Right atrium auricular region (tissue), 2 donors: ENCODE data around the gene LRRC73. TPM values are rescaled to one million over a fixed set of nuclear protein-coding genes. Genes with fewer than 3 reads are reported as not detected.
"Not testable (repeated sequence)": the region's sequence is repeated elsewhere in the genome, so short reads cannot be mapped to it uniquely, and the experiment has no call there.

ENCODE experiments used
- DNase-seq: peaks from one replicate; pipeline ENCODE4 v3.0.0-alpha.2; 2019; ENCODE audit warnings: low spot score
- H3K27ac ChIP-seq, 2 donors: fragments of 200-600 bp; sonication (generic); 1 replicate in 1 of 2; 2 replicates in 1 of 2; pipeline ENCODE4 v1.5.1; 2016 to 2019
- H3K27me3 ChIP-seq, 2 donors: fragments of 200-600 bp; sonication (generic); one replicate each; pipeline versions ENCODE4 v1.5.1 to v1.6.0; 2017 to 2019
- H3K36me3 ChIP-seq: fragments of 200-600 bp; sonication (generic); one replicate; pipeline ENCODE4 v1.5.1; 2016
- H3K4me1 ChIP-seq, 2 donors: fragments of 200-600 bp; sonication (generic); one replicate each; pipeline versions ENCODE4 v1.5.1 to v1.6.0; 2017 to 2019
- H3K4me3 ChIP-seq, 2 donors: fragments of 200-600 bp; sonication (generic); 1 replicate in 1 of 2; 2 replicates in 1 of 2; pipeline ENCODE4 v1.5.1; 2017 to 2019; ENCODE audit warnings: mild to moderate bottlenecking in 1 of 2, moderate library complexity in 1 of 2
- H3K9me3 ChIP-seq, 2 donors: fragments of 200-600 bp; sonication (generic); one replicate each; pipeline ENCODE4 v1.5.1; 2019
- total RNA-seq, 2 donors: library from RNA; depleted of rRNA; stranded (reverse); fragments of >200 nt; gene quantifications; one replicate each; pipeline ENCODE4 v1.1.0, GENCODE V29; 2016
- TF ChIP-seq, protein P1 (sequence below), 2 donors: fragments of 200-600 bp; sonication (generic); IDR thresholded peaks; one replicate each; pipeline ENCODE4 v1.5.1; 2019; ENCODE audit warnings: antibody characterized with exemption in 2 of 2

The LRRC73 gene
- total RNA-seq, 2 donors from 2014 or later: 0.41 to 0.90 TPM

GRCh38 chr6:43502666-43503065 is 7.5 kb downstream of the LRRC73 start:
- Histone ChIP-seq H3K4me1 (peaks cover 0 to 37% of the 10 kb centered on the region in 2 donors), H3K27ac (no peak overlapping the region), H3K27me3 (no peaks in the 10 kb centered on the region), H3K9me3 (no peaks in the 10 kb centered on the region), H3K36me3 (peaks cover 72% of the 10 kb centered on the region), H3K4me3 (no peak overlapping the region)
- TF ChIP-seq, protein P1, sequence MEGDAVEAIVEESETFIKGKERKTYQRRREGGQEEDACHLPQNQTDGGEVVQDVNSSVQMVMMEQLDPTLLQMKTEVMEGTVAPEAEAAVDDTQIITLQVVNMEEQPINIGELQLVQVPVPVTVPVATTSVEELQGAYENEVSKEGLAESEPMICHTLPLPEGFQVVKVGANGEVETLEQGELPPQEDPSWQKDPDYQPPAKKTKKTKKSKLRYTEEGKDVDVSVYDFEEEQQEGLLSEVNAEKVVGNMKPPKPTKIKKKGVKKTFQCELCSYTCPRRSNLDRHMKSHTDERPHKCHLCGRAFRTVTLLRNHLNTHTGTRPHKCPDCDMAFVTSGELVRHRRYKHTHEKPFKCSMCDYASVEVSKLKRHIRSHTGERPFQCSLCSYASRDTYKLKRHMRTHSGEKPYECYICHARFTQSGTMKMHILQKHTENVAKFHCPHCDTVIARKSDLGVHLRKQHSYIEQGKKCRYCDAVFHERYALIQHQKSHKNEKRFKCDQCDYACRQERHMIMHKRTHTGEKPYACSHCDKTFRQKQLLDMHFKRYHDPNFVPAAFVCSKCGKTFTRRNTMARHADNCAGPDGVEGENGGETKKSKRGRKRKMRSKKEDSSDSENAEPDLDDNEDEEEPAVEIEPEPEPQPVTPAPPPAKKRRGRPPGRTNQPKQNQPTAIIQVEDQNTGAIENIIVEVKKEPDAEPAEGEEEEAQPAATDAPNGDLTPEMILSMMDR (IDR thresholded peaks at IDR 0.05): no peak
- DNase-seq: no peak

- H3K4me1 ChIP-seq: peaks cover 0 to 40% of the 10 kb centered on the region in 2 donors
- DNase-seq: no peak
- no peak overlapping the region for H3K4me3 ChIP-seq
- H3K27ac ChIP-seq: no peak overlapping the region
- no peaks in the 10 kb centered on the region for H3K27me3 ChIP-seq
- peaks cover 72% of the 10 kb centered on the region for H3K36me3 ChIP-seq
- no peaks in the 10 kb centered on the region for H3K9me3 ChIP-seq
- TF ChIP-seq, protein P1 (IDR thresholded peaks at IDR 0.05): no peak
Observed at GRCh38 chr6:43500921-43501320, 9.2 kb downstream of the LRRC73 start.

DNA sequence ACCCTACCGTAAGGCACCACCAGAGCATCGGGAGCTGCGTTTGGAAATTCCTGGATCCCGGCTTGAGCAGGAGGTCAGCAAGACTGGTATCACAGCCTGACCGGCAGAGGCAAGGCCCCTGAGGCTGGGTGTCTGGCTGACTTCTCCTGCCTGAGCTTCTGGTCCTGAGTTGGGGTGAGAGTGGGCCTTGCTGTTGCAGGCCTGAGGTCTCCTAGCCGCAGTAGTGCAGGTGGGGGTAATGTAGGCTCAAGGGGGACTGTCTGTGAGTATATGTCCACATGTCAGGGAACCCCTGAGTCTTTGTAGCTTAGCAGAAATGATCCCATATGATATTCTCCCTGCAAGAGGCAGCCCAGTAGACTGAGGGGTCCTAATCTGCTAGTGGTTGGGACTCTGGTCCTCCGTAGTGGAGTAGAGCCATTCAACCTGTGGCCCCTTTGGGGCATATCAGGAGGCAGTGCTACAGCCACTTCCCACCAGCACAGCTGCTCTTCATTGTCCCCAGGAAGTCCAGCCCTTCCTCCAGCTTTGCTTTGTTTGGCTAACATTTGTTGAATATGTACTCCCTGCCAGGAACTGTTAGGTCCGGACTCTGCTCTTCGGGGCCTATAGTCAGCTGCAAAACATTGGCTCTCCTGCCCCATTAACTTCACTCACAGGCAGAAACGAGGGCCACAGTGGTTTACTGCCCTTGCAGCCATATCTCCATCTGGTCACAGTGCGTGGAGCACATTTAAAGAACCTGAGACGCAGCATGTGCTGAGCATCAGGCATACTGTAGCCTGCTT is 10.9 kb downstream of the LRRC73 start:
- TF ChIP-seq, protein P1 (IDR thresholded peaks at IDR 0.05): no peak

GRCh38 chr6:43498291-43498690 is 11.9 kb downstream of the LRRC73 start:
- not testable (repeated sequence) for H3K27ac ChIP-seq, H3K27me3 ChIP-seq, H3K9me3 ChIP-seq, H3K4me3 ChIP-seq, DNase-seq
- peaks cover 50% of the 10 kb centered on the region for H3K36me3 ChIP-seq
- peaks cover 0 to 52% of the 10 kb centered on the region in 2 donors for H3K4me1 ChIP-seq

More for the DNA sequence above, 10.9 kb downstream of the LRRC73 start:
- Histone ChIP-seq H3K4me3 (no peak overlapping the region), H3K4me1 (peaks cover 0 to 52% of the 10 kb centered on the region in 2 donors), H3K27ac (peak overlapping the region in 1 of 2 donors; percentile 15), H3K36me3 (peaks cover 57% of the 10 kb centered on the region), H3K27me3 (no peaks in the 10 kb centered on the region), H3K9me3 (no peaks in the 10 kb centered on the region)
- DNase-seq: no peak

DNA sequence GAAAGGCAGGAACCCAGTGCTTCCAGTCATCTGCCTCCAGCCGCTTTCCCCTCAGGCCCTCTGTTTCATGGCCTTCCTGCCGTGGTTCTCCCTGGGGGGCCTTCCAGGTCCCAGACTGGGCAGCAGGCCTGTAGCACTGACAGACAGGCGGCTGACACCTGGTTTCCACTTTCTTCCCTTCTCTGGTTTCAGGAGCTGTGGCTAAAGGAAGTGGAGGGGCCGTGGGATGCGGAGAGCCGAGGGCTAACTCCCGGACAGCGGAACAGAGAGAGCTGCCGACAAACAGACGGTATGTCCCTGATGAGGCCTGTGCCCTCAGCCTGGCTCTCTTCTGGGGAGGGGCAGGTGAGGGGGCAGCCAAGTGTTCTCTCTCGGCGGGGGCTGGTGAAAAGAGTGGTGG is 12.5 kb downstream of the LRRC73 start:
- peaks cover 0 to 52% of the 10 kb centered on the region in 2 donors for H3K4me1 ChIP-seq
- H3K27me3 ChIP-seq: no peaks in the 10 kb centered on the region
- no peak overlapping the region for H3K27ac ChIP-seq
- TF ChIP-seq, protein P1 (IDR thresholded peaks at IDR 0.05): no peak
- no peaks in the 10 kb centered on the region for H3K9me3 ChIP-seq
- DNase-seq: no peak
- H3K36me3 ChIP-seq: peaks cover 44% of the 10 kb centered on the region
- H3K4me3 ChIP-seq: no peak overlapping the region

GRCh38 chr6:43497129-43497396 is 13.1 kb downstream of the LRRC73 start:
- no peak for DNase-seq
- Histone ChIP-seq H3K27ac (no peak overlapping the region), H3K9me3 (no peaks in the 10 kb centered on the region), H3K36me3 (peaks cover 38% of the 10 kb centered on the region), H3K4me3 (no peak overlapping the region), H3K4me1 (peaks cover 0 to 52% of the 10 kb centered on the region in 2 donors), H3K27me3 (no peaks in the 10 kb centered on the region)
- TF ChIP-seq, protein P1 (IDR thresholded peaks at IDR 0.05): no peak
